ENCODE measurements around the gene F11R.

DNA sequence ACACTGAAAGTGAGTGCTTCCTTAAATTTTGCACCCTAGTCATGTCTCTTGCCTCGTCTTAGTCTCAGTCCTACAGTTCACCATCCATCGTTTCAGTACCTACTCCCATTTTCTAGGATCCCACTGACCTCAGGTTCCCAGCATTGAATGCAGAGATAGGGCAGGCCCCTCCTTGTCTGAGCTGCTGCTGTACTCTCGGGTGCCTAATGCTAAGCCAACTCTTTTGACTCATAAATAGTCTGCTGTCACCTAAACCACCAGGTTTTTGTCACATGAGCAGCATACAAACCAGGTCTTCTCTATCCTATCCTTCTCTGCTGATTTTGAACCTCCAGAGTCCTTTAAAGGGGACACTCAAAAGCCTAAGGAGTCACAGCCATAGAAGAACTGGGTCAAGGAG lies 45.7 kb upstream of the F11R start:
- TF ChIP-seq MZF1 (CRISPR knock-in tag; IDR thresholded peaks at IDR 0.05; ENCODE audit: borderline replicate concordance) (no peak), ZBTB7A (CRISPR knock-in tag; IDR thresholded peaks at IDR 0.05) (no peak), NFE2L2 (IDR thresholded peaks at IDR 0.05; ENCODE audit: low read length) (no peak), CTCF (CRISPR knock-in tag; IDR thresholded peaks at IDR 0.05) (no peak), MXD4 (CRISPR knock-in tag; IDR thresholded peaks at IDR 0.05) (no peak), EP300 (IDR thresholded peaks at IDR 0.05; ENCODE audit: low read depth in 2 of 2, low read length in 2 of 2) (no peak), EP300 (CRISPR knock-in tag; IDR thresholded peaks at IDR 0.05; ENCODE audit: borderline replicate concordance) (no peak), ZNF749 (CRISPR knock-in tag; IDR thresholded peaks at IDR 0.05; ENCODE audit: borderline replicate concordance) (no peak), GATAD1 (CRISPR knock-in tag; IDR thresholded peaks at IDR 0.05) (no peak), NFIC (IDR thresholded peaks at IDR 0.05; ENCODE audit: low read length) (no peak), ZNF441 (CRISPR knock-in tag; IDR thresholded peaks at IDR 0.05; ENCODE audit: borderline replicate concordance) (no peak)

Data from HepG2 (cell line).